ENCODE measurements around the gene STX8.
"Not testable (repeated sequence)": the region's sequence is repeated elsewhere in the genome, so short reads cannot be mapped to it uniquely, and the experiment has no call there.

STX8 gene

GRCh38 chr17:9346296-9346926 is 229.2 kb downstream of the STX8 start:
- H3K27ac ChIP-seq (ENCODE audit: low read depth, low read length) = no peak overlapping the region

GRCh38 chr17:9343516-9343915 is 232.1 kb downstream of the STX8 start:
- Histone ChIP-seq H3K36me3 (ENCODE audit: control insufficient read depth, insufficient read depth, low read length) (no peaks in the 10 kb centered on the region), H3K4me3 (ENCODE audit: low read depth, low read length) (no peak overlapping the region), H3K9ac (ENCODE audit: low read depth, low read length) (no peak overlapping the region)

More at GRCh38 chr17:9346296-9346926, 229.2 kb downstream of the STX8 start:
- Histone ChIP-seq H3K4me1 (ENCODE audit: control insufficient read depth, insufficient read depth, low read length) (peaks cover 10% of the 10 kb centered on the region), H3K9ac (ENCODE audit: low read depth, low read length) (no peak overlapping the region), H3K9me3 (ENCODE audit: control insufficient read depth, insufficient read depth, low read length) (no peaks in the 10 kb centered on the region), H3K4me3 (ENCODE audit: low read depth, low read length) (no peak overlapping the region), H3K27me3 (ENCODE audit: control insufficient read depth, insufficient read depth, low read length) (no peaks in the 10 kb centered on the region), H3K36me3 (ENCODE audit: control insufficient read depth, insufficient read depth, low read length) (no peaks in the 10 kb centered on the region)

GRCh38 chr17:9342225-9342624 is 233.4 kb downstream of the STX8 start:
- H3K4me1 ChIP-seq (ENCODE audit: control insufficient read depth, insufficient read depth, low read length) = peaks cover 10% of the 10 kb centered on the region
- no peaks in the 10 kb centered on the region for H3K9me3 ChIP-seq (ENCODE audit: control insufficient read depth, insufficient read depth, low read length)
- no peaks in the 10 kb centered on the region for H3K27me3 ChIP-seq (ENCODE audit: control insufficient read depth, insufficient read depth, low read length)
- no peak overlapping the region for H3K27ac ChIP-seq (ENCODE audit: low read depth, low read length)
- H3K9ac ChIP-seq (ENCODE audit: low read depth, low read length) = no peak overlapping the region
- no peaks in the 10 kb centered on the region for H3K36me3 ChIP-seq (ENCODE audit: control insufficient read depth, insufficient read depth, low read length)
- H3K4me3 ChIP-seq (ENCODE audit: low read depth, low read length) = no peak overlapping the region

More at GRCh38 chr17:9343516-9343915, 232.1 kb downstream of the STX8 start:
- Histone ChIP-seq H3K4me1 (ENCODE audit: control insufficient read depth, insufficient read depth, low read length) (peaks cover 10% of the 10 kb centered on the region), H3K27ac (ENCODE audit: low read depth, low read length) (no peak overlapping the region), H3K9me3 (ENCODE audit: control insufficient read depth, insufficient read depth, low read length) (no peaks in the 10 kb centered on the region), H3K27me3 (ENCODE audit: control insufficient read depth, insufficient read depth, low read length) (no peaks in the 10 kb centered on the region)

GRCh38 chr17:9339958-9340357 is 235.7 kb downstream of the STX8 start:
- no peaks in the 10 kb centered on the region for H3K36me3 ChIP-seq (ENCODE audit: control insufficient read depth, insufficient read depth, low read length)
- H3K27ac ChIP-seq (ENCODE audit: low read depth, low read length) = no peak overlapping the region
- H3K4me1 ChIP-seq (ENCODE audit: control insufficient read depth, insufficient read depth, low read length) = peaks cover 15% of the 10 kb centered on the region
- no peak overlapping the region for H3K4me3 ChIP-seq (ENCODE audit: low read depth, low read length)
- H3K9me3 ChIP-seq (ENCODE audit: control insufficient read depth, insufficient read depth, low read length) = peaks cover 6% of the 10 kb centered on the region; the same call in 1 of the 2 replicates
- H3K27me3 ChIP-seq (ENCODE audit: control insufficient read depth, insufficient read depth, low read length) = no peaks in the 10 kb centered on the region
- H3K9ac ChIP-seq (ENCODE audit: low read depth, low read length) = no peak overlapping the region

GRCh38 chr17:9339482-9339881 is 236.1 kb downstream of the STX8 start:
- H3K36me3 ChIP-seq (ENCODE audit: control insufficient read depth, insufficient read depth, low read length); H3K27ac ChIP-seq (ENCODE audit: low read depth, low read length); H3K9ac ChIP-seq (ENCODE audit: low read depth, low read length); H3K4me3 ChIP-seq (ENCODE audit: low read depth, low read length); H3K27me3 ChIP-seq (ENCODE audit: control insufficient read depth, insufficient read depth, low read length): not testable (repeated sequence)
- peaks cover 10% of the 10 kb centered on the region; the same call in 1 of the 2 replicates for H3K9me3 ChIP-seq (ENCODE audit: control insufficient read depth, insufficient read depth, low read length)
- peaks cover 15% of the 10 kb centered on the region for H3K4me1 ChIP-seq (ENCODE audit: control insufficient read depth, insufficient read depth, low read length)

GRCh38 chr17:9336817-9337216 is 238.8 kb downstream of the STX8 start:
- no peaks in the 10 kb centered on the region for H3K27me3 ChIP-seq (ENCODE audit: control insufficient read depth, insufficient read depth, low read length)
- peaks cover 13% of the 10 kb centered on the region for H3K4me1 ChIP-seq (ENCODE audit: control insufficient read depth, insufficient read depth, low read length)
- no peak overlapping the region for H3K4me3 ChIP-seq (ENCODE audit: low read depth, low read length)
- H3K9me3 ChIP-seq (ENCODE audit: control insufficient read depth, insufficient read depth, low read length) = peaks cover 13% of the 10 kb centered on the region; the same call in 1 of the 2 replicates
- no peak overlapping the region for H3K27ac ChIP-seq (ENCODE audit: low read depth, low read length)
- H3K9ac ChIP-seq (ENCODE audit: low read depth, low read length) = no peak overlapping the region
- H3K36me3 ChIP-seq (ENCODE audit: control insufficient read depth, insufficient read depth, low read length) = no peaks in the 10 kb centered on the region

- no peak overlapping the region for H3K4me3 ChIP-seq (ENCODE audit: low read depth, low read length)
- peaks cover 31% of the 10 kb centered on the region for H3K4me1 ChIP-seq (ENCODE audit: control insufficient read depth, insufficient read depth, low read length)
- peaks cover 13% of the 10 kb centered on the region; the same call in 1 of the 2 replicates for H3K9me3 ChIP-seq (ENCODE audit: control insufficient read depth, insufficient read depth, low read length)
- no peaks in the 10 kb centered on the region for H3K36me3 ChIP-seq (ENCODE audit: control insufficient read depth, insufficient read depth, low read length)
- no peaks in the 10 kb centered on the region for H3K27me3 ChIP-seq (ENCODE audit: control insufficient read depth, insufficient read depth, low read length)
- no peak overlapping the region for H3K27ac ChIP-seq (ENCODE audit: low read depth, low read length)
- no peak overlapping the region for H3K9ac ChIP-seq (ENCODE audit: low read depth, low read length)
These were observed 240.8 kb downstream of the STX8 start for GRCh38 chr17:9334536-9335446.

- Histone ChIP-seq H3K9ac (ENCODE audit: low read depth, low read length) (no peak overlapping the region), H3K9me3 (ENCODE audit: control insufficient read depth, insufficient read depth, low read length) (peaks cover 13% of the 10 kb centered on the region; the same call in 1 of the 2 replicates), H3K4me3 (ENCODE audit: low read depth, low read length) (no peak overlapping the region), H3K36me3 (ENCODE audit: control insufficient read depth, insufficient read depth, low read length) (no peaks in the 10 kb centered on the region), H3K27me3 (ENCODE audit: control insufficient read depth, insufficient read depth, low read length) (no peaks in the 10 kb centered on the region), H3K4me1 (ENCODE audit: control insufficient read depth, insufficient read depth, low read length) (peaks cover 37% of the 10 kb centered on the region), H3K27ac (ENCODE audit: low read depth, low read length) (no peak overlapping the region)
These were observed 243.5 kb downstream of the STX8 start for GRCh38 chr17:9332132-9332494.

GRCh38 chr17:9331279-9332131 is 244.1 kb downstream of the STX8 start:
- Histone ChIP-seq H3K9ac (ENCODE audit: low read depth, low read length) (no peak overlapping the region), H3K36me3 (ENCODE audit: control insufficient read depth, insufficient read depth, low read length) (no peaks in the 10 kb centered on the region), H3K4me3 (ENCODE audit: low read depth, low read length) (no peak overlapping the region; the same call in 1 of the 2 replicates), H3K9me3 (ENCODE audit: control insufficient read depth, insufficient read depth, low read length) (peaks cover 13% of the 10 kb centered on the region; the same call in 1 of the 2 replicates), H3K4me1 (ENCODE audit: control insufficient read depth, insufficient read depth, low read length) (peaks cover 37% of the 10 kb centered on the region), H3K27me3 (ENCODE audit: control insufficient read depth, insufficient read depth, low read length) (no peaks in the 10 kb centered on the region), H3K27ac (ENCODE audit: low read depth, low read length) (no peak overlapping the region)

GRCh38 chr17:9330611-9331271 is 244.9 kb downstream of the STX8 start:
- peak overlapping the region; percentile 55 for H3K27ac ChIP-seq (ENCODE audit: low read depth, low read length)
- H3K27me3 ChIP-seq (ENCODE audit: control insufficient read depth, insufficient read depth, low read length) = no peaks in the 10 kb centered on the region
- peaks cover 13% of the 10 kb centered on the region; the same call in 1 of the 2 replicates for H3K9me3 ChIP-seq (ENCODE audit: control insufficient read depth, insufficient read depth, low read length)
- H3K4me1 ChIP-seq (ENCODE audit: control insufficient read depth, insufficient read depth, low read length) = peaks cover 33% of the 10 kb centered on the region
- no peak overlapping the region for H3K9ac ChIP-seq (ENCODE audit: low read depth, low read length)
- H3K36me3 ChIP-seq (ENCODE audit: control insufficient read depth, insufficient read depth, low read length) = no peaks in the 10 kb centered on the region
- H3K4me3 ChIP-seq (ENCODE audit: low read depth, low read length) = no peak overlapping the region
